HG03432 (cell line): ENCODE data around the gene CUX1.

Experiments
- ATAC-seq: cut with Tn5 transposase; IDR thresholded peaks from one replicate; pipeline ENCODE4 v1.9.1; 2021; ENCODE audit warnings: mild to moderate bottlenecking, moderate library complexity; ENCODE audit not compliant: unreplicated experiment

Gene CUX1

GRCh38 chr7:102064361-102065025 is 247.1 kb downstream of the CUX1 start:
- ATAC-seq = no peak

GRCh38 chr7:102065226-102065625 is 247.8 kb downstream of the CUX1 start:
- no peak for ATAC-seq

GRCh38 chr7:102066476-102066875 is 249.1 kb downstream of the CUX1 start:
- ATAC-seq = no peak

DNA sequence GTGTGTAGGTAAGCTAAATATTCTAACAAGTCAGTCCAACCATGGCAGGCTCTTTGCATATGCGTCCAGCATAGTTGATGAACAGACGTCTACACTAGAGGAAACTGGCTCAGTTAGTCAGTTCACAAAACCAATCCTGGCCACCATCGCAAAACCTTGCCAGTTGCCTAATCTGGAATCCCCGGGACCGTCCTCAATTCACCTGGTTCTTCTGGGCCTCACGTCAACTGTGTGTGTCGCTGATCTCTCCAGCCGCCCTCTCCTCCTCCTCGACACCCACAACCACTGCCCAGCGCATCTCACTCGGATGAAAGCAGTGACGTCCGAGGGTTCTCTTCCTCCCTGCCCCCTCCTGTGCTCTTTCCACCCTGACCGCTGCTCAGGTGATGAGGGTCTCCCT is 251.4 kb downstream of the CUX1 start:
- no peak for ATAC-seq

DNA sequence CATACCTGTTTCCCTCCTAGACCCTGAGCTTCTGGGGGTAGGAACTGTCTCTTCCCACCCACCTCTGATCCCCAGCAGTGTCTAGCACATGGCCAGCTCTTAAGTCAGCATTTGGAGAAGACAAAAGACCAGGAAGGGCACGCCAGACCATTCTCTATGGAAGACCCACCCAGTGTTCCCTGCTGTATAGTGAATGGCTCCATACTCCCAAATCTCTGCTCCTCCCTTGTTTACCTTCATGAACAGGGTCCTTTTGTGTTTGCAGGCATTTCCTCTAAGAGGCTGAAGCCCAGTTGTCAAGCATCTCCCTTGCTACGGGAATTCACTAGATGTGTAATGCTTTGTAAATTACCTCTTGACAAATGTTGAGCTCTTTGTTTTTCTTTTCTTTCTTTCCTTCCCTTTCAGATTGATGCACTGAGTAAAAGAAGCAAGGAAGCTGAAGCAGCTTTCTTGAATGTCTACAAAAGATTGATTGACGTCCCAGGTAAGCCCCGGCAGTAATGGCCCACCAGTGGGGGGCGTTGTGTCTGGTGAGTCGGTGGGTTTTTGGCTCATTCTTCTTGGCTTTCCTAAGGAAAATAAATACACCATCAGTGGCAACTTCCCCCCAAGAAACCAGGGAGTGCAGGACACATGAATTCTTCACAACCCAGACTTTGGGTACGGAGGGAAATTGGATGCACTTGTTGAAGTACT is 252.7 kb downstream of the CUX1 start:
- no peak for ATAC-seq

- ATAC-seq = no peak
Measured at GRCh38 chr7:102072003-102072402, 254.6 kb downstream of the CUX1 start.

GRCh38 chr7:102072636-102073209 is 255.3 kb downstream of the CUX1 start:
- ATAC-seq = no peak

GRCh38 chr7:102073931-102074880 is 256.8 kb downstream of the CUX1 start:
- no peak for ATAC-seq

DNA sequence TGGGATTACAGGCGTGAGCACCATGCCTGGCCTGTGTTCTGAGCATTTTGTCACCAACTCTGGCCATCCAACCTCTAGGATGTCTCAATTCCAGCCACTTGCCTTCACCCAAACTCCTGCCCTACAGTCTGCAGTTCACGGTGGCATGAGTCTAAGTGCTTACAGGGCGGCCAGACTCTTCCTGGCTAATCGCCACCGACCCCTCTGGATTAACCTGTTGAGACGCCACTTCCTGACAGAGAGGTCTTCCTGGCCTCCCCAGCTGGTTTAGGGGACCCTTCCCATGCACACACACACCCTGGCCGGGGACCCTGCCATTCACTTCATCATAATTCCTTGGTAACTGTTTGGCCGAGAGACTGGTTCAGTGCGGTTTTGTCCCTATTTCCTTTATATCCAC is 257.7 kb downstream of the CUX1 start:
- ATAC-seq = no peak

GRCh38 chr7:102075553-102076135 is 258.2 kb downstream of the CUX1 start:
- no peak for ATAC-seq

GRCh38 chr7:102077081-102077480 is 259.7 kb downstream of the CUX1 start:
- ATAC-seq = no peak

- no peak for ATAC-seq
Measured at GRCh38 chr7:102079140-102080018, 262.0 kb downstream of the CUX1 start.

DNA sequence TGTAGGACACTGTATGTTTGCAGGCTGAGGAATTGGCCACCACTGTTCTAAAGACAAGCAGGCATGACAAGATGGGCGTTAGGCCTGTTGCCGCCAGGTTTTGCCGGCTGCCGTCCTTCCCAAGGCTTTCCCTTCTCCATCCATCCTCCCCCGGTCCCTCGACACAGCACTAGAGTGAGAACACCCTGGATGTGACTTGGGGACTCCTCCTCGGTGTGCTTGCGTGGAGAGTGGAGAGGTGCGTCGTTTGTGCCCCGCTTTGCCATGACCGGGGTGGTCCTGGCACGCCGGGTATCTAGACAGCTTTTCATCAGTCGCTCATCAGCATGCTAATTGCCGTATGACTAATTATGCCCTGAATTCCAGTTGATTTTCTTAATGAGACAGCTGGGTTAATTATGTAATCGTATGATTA is 262.6 kb downstream of the CUX1 start:
- ATAC-seq = no peak

DNA sequence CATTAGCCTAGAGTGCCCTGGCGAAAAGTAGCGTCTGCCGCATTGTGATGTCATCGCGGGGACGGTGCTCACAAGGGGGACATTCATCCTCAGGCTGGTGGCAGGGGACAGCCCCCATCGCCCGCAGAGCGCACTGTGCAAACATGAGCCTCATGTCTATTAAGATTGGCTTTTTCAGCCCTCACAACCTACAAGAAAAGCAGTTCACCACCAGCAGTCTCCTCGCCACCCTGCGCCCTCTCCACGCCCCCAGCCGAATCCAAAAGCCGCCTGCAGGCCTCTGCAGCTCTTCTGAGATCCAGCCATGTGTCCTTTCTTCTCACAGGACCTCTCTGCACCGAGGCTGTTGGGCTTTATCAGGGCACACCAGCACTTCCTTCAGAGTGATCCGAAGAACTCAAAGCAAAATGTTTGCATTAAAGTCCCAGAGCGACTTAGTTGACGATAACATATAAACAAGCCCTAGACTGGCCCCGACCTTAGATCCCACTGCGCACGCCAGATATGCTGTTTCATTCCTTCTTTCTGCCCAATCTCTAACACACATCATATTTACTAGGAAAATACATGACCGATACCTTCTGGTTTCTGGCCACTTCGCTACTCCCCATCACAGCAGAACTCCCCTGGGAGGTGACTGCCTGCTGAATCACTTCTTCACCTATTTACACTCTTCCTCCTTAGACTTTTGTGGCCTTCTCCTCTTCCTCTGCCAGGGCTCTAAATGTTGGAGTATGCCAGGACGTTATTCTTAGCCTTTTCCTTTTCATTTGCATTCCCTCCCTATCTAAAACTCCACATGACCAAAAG is 263.2 kb downstream of the CUX1 start:
- ATAC-seq = no peak

- ATAC-seq = no peak
Measured at GRCh38 chr7:102081244-102081627, 263.8 kb downstream of the CUX1 start.

GRCh38 chr7:102082693-102083368 is 265.4 kb downstream of the CUX1 start:
- no peak for ATAC-seq

DNA sequence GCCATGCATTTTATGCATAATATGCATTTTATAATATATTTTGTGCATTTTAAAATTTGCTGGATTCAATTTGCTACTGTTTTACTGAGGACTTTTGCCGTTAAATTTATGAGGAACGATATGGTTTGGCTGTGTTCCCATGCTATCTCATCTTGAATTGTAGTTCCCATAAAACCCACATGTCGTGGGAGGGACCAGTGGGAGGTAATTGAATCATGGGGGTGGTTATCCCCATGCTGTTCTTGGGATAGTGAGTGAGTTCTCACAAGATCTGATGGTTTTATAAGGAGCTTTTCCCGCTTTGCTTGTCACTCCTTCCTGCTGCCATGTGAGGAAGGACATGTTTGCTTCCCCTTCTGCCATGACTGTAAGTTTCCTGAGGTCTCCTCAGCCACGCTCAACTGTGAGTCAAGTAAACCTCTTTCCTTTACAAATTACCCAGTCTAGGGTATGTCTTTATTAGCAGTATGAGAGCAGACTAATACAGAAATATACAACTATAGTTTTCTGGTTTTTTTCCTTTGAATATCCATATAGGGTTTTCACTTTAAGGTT is 267.9 kb downstream of the CUX1 start:
- ATAC-seq = no peak
